ENCODE data around the gene QRICH1.

QRICH1 gene

DNA sequence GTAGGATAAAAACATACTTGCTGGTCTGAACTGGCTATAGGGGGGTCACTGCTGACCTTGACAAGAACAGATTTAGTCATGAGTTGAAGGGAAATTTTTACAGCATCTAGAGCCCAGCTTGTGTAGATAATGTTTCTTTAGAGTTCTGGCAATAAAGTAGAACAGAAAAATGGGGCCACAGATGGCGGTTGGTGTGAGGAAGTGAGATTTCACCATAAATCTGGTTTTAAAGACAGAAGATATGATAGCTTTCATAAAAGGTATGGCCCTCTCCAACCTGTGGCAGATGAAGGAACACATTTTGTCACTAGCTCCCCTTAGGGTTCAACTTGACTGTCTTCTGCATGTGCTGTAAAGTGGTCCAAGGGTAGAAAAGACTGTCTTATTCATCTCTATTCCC is 40.3 kb downstream of the QRICH1 start:
- TF ChIP-seq, protein P1, sequence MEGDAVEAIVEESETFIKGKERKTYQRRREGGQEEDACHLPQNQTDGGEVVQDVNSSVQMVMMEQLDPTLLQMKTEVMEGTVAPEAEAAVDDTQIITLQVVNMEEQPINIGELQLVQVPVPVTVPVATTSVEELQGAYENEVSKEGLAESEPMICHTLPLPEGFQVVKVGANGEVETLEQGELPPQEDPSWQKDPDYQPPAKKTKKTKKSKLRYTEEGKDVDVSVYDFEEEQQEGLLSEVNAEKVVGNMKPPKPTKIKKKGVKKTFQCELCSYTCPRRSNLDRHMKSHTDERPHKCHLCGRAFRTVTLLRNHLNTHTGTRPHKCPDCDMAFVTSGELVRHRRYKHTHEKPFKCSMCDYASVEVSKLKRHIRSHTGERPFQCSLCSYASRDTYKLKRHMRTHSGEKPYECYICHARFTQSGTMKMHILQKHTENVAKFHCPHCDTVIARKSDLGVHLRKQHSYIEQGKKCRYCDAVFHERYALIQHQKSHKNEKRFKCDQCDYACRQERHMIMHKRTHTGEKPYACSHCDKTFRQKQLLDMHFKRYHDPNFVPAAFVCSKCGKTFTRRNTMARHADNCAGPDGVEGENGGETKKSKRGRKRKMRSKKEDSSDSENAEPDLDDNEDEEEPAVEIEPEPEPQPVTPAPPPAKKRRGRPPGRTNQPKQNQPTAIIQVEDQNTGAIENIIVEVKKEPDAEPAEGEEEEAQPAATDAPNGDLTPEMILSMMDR (IDR thresholded peaks at IDR 0.05; ENCODE audit: insufficient read depth, low read depth, low read length, missing control alignments): no peak

DNA sequence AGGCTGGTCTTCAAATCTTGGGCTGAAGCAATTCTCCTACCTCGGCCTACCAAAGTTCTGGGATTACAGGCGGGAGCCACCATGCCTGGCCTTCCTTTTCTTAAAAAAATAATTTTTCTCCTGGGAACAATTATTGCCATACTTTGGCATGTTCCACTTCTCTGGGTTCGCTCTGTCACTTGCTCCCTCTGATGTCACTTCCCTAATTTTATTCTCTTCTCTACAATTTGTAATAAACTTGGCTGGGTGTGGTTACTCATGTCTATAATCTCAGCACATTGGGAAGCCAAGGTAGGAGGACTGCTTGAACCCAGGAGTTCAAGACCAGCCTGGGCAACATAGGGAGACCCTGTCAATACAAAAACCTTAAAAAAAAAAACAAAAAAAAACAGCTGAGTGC is 58.6 kb downstream of the QRICH1 start:
- H3K4me3 ChIP-seq (ENCODE audit: low read depth, low read length): no peak overlapping the region
- no peak for DNase-seq (ENCODE audit: low read depth)
- TF ChIP-seq, protein P1 (IDR thresholded peaks at IDR 0.05; ENCODE audit: insufficient read depth, low read depth, low read length, missing control alignments): no peak

More for the DNA sequence above, 40.3 kb downstream of the QRICH1 start:
- H3K4me3 ChIP-seq (ENCODE audit: low read depth, low read length): no peak overlapping the region
- no peak for DNase-seq (ENCODE audit: low read depth)

DNA sequence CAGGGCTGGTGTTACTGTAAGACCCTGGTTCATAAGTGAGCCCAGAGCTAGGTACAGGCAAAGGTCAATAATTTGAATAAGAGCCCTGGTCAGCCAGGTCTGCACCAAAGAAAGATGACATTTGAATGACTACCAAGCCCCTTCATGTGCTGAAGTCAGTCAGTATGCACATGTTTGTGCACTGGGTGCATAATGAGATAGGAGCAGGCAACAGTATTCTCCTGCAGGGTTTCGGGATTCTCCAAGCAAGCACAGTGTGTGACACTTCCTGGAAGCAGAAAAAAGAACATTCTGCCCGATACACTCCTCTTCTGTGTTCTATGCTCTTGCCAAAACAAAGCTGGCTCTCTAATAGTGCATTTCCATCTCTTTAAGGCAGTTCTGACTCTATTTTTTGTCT is 59.2 kb downstream of the QRICH1 start:
- no peak overlapping the region for H3K4me3 ChIP-seq (ENCODE audit: low read depth, low read length)
- no peak for DNase-seq (ENCODE audit: low read depth)
- TF ChIP-seq, protein P1 (IDR thresholded peaks at IDR 0.05; ENCODE audit: insufficient read depth, low read depth, low read length, missing control alignments): no peak

DNA sequence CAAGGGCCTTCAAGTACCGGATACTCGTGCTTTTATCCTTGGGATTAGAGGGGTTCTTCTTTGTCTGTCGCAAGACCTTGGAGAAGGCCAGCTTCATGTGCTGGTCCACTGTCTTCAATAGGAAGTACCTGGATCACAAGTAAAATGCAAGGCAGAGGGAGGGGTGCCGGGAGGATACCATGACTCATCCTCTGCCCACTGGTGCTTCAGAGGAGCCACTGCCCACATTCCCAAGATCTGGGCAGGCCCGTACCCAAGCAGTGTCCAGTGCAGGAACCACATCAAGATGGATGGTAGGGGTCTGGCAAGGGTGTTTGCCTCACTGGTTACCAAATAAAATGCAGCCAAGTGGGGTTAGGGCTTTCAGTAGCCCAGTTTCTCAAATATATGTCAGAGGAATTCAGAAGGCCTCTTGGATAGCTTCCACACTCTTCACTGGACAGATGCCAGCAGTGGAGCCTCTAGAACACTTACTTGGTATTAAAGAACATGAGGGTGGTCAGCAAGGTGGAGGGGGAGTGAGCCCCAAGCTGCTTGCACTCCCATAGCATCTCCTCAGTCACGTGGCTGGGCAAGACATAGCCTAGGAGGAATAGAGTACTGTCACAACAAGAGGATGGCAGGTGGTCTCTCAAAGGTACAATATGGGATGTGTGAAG is 61.1 kb downstream of the QRICH1 start:
- no peak for DNase-seq (ENCODE audit: low read depth)
- TF ChIP-seq, protein P1 (IDR thresholded peaks at IDR 0.05; ENCODE audit: insufficient read depth, low read depth, low read length, missing control alignments): no peak
- no peak overlapping the region for H3K4me3 ChIP-seq (ENCODE audit: low read depth, low read length)

DNA sequence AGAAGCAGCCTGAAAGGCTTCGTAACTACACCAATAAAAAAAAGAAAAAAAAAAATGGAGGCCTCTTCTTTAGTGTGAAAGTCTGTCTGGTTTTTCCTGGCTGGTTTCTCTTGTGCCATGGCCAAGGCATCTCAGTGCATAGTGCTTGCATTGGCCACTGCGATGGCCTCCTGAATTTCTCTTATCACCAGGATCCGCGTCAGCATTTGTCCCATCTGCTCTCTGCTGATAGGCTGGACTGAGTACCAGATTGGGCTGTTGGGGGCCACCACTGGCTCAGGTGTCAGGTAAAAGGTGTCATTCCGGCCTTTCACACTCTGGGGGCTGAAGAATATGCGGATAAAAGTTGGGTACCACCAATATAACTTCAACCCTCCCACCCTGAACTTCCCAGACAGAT is 63.5 kb downstream of the QRICH1 start:
- TF ChIP-seq, protein P1 (IDR thresholded peaks at IDR 0.05; ENCODE audit: insufficient read depth, low read depth, low read length, missing control alignments): no peak
- no peak for DNase-seq (ENCODE audit: low read depth)
- no peak overlapping the region for H3K4me3 ChIP-seq (ENCODE audit: low read depth, low read length)

DNA sequence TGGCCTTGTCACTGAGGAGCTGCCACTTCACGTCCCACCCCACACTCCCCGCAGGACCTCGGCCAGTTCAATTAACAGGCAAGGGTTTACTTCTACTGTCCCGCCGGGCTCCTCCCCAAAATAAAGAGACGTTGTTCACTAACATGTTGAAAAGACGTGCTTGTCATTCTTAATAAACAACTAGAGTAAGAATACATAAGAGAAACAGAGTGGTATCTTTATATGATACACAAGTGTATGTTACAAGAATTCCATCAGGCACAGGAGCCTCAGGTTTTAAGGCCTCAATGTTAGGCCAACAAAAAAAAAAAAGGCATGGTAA is 64.3 kb downstream of the QRICH1 start:
- TF ChIP-seq, protein P1 (IDR thresholded peaks at IDR 0.05; ENCODE audit: insufficient read depth, low read depth, low read length, missing control alignments): no peak
- no peak for DNase-seq (ENCODE audit: low read depth)
- no peak overlapping the region for H3K4me3 ChIP-seq (ENCODE audit: low read depth, low read length)

Measured in GM12865 (cell line).